SU-DHL-6 (cell line): ENCODE measurements around the gene TTC12.

Experiments used
- H2AFZ ChIP-seq: fragments of 200-600 bp; sonication (generic); 2 replicates; pipeline ENCODE4 v1.6.1; 2014; ENCODE audit warnings: low read depth, mild to moderate bottlenecking, moderate library complexity, mixed read lengths, antibody characterized with exemption, low read length; ENCODE audit not compliant: severe bottlenecking
- H3F3A ChIP-seq: fragments of 200-600 bp; shearing (Covaris generic); 2 replicates; pipeline ENCODE4 v1.6.0; 2016; ENCODE audit warnings: antibody characterized with exemption, mild to moderate bottlenecking; ENCODE audit not compliant: insufficient read depth
- H3K27ac ChIP-seq: fragments of 200-600 bp; sonication (generic); 2 replicates; pipeline ENCODE4 v1.5.1; 2016; ENCODE audit warnings: low read depth, mild to moderate bottlenecking, low read length, moderate library complexity, mixed read lengths
- H3K27me3 ChIP-seq: fragments of 200-600 bp; sonication (generic), shearing (Covaris generic); 2 replicates; pipeline ENCODE4 v1.6.0; 2014; ENCODE audit warnings: mild to moderate bottlenecking, low read length
- H3K36me3 ChIP-seq: fragments of 200-600 bp; sonication (generic); 2 replicates; pipeline ENCODE4 v1.6.1; 2014; ENCODE audit warnings: mild to moderate bottlenecking, low read length, mixed read lengths
- H3K4me2 ChIP-seq: fragments of 300-600, 200-600 bp; shearing (Covaris generic), sonication (generic); 2 replicates; pipeline ENCODE4 v1.6.0; 2014; ENCODE audit warnings: low read length, low read depth, mild to moderate bottlenecking; ENCODE audit not compliant: poor library complexity, severe bottlenecking
- H3K4me3 ChIP-seq: fragments of 200-600 bp; sonication (generic); 2 replicates; pipeline ENCODE4 v1.5.1; 2014; ENCODE audit warnings: antibody characterized with exemption, low read length, mild to moderate bottlenecking, mixed read lengths; ENCODE audit not compliant: insufficient read depth, poor library complexity, severe bottlenecking
- H3K79me2 ChIP-seq: fragments of 200-600 bp; sonication (generic); 2 replicates; pipeline ENCODE4 v1.6.1; 2014; ENCODE audit warnings: mild to moderate bottlenecking, low read length, moderate library complexity; ENCODE audit not compliant: insufficient read depth
- H3K9ac ChIP-seq: fragments of 200-600 bp; sonication (generic); 2 replicates; pipeline ENCODE4 v1.7.0; 2014; ENCODE audit warnings: mild to moderate bottlenecking, low read length
- H3K9me2 ChIP-seq: fragments of 200-600 bp; sonication (generic); replicated peaks from 2 replicates; pipeline ENCODE4 v1.6.1; 2014; ENCODE audit warnings: low read length; ENCODE audit not compliant: insufficient read depth
- H3K9me3 ChIP-seq: fragments of 200-600 bp; sonication (generic); 2 replicates; pipeline ENCODE4 v1.6.1; 2014; ENCODE audit warnings: low read length, mixed read lengths; ENCODE audit not compliant: insufficient read depth
- H4K20me1 ChIP-seq: fragments of 200-600 bp; sonication (generic); 2 replicates; pipeline ENCODE4 v1.6.1; 2014; ENCODE audit warnings: low read depth, mild to moderate bottlenecking, antibody characterized with exemption, low read length, moderate library complexity, mixed read lengths
- CTCF ChIP-seq: fragments of 200-600 bp; sonication (generic); IDR thresholded peaks from one replicate; pipeline ENCODE4 v1.5.1; 2017; ENCODE audit warnings: antibody characterized with exemption, mild to moderate bottlenecking, low read length, moderate library complexity; ENCODE audit not compliant: insufficient read depth, poor library complexity, severe bottlenecking
- EZH2phosphoT487 ChIP-seq: fragments of 200-600 bp; sonication (generic), shearing (Covaris generic); conservative IDR thresholded peaks from 2 replicates; pipeline ENCODE4 v1.6.1; 2018; ENCODE audit warnings: mild to moderate bottlenecking, antibody characterized with exemption, low read length, moderate library complexity, mixed read lengths

The TTC12 gene

GRCh38 chr11:113377681-113378412 is 63.5 kb downstream of the TTC12 start:
- Histone ChIP-seq H3K36me3 (no peaks in the 10 kb centered on the region), H2AFZ (no peak overlapping the region), H3K4me2 (no peak overlapping the region), H3K9me2 (no peaks in the 10 kb centered on the region), H4K20me1 (no peaks in the 10 kb centered on the region), H3K27me3 (no peaks in the 10 kb centered on the region), H3F3A (no peaks in the 10 kb centered on the region), H3K27ac (no peak overlapping the region), H3K9ac (no peak overlapping the region), H3K9me3 (no peaks in the 10 kb centered on the region), H3K79me2 (no peaks in the 10 kb centered on the region), H3K4me3 (no peak overlapping the region)
- no peak for TF ChIP-seq EZH2phosphoT487
- TF ChIP-seq CTCF, result no peak

- TF ChIP-seq CTCF, result no peak
- no peak for TF ChIP-seq EZH2phosphoT487
- H3K4me2 ChIP-seq, result no peak overlapping the region
- no peaks in the 10 kb centered on the region for H3K9me3 ChIP-seq
- H3K27me3 ChIP-seq, result no peaks in the 10 kb centered on the region
- H4K20me1 ChIP-seq, result no peaks in the 10 kb centered on the region
- H3K9ac ChIP-seq, result no peak overlapping the region
- H3K9me2 ChIP-seq, result no peaks in the 10 kb centered on the region
- no peak overlapping the region for H2AFZ ChIP-seq
- no peaks in the 10 kb centered on the region for H3F3A ChIP-seq
- H3K27ac ChIP-seq, result no peak overlapping the region
- H3K79me2 ChIP-seq, result no peaks in the 10 kb centered on the region
- no peaks in the 10 kb centered on the region for H3K36me3 ChIP-seq
- H3K4me3 ChIP-seq, result no peak overlapping the region
Measured at GRCh38 chr11:113378692-113379091, 64.3 kb downstream of the TTC12 start.

DNA sequence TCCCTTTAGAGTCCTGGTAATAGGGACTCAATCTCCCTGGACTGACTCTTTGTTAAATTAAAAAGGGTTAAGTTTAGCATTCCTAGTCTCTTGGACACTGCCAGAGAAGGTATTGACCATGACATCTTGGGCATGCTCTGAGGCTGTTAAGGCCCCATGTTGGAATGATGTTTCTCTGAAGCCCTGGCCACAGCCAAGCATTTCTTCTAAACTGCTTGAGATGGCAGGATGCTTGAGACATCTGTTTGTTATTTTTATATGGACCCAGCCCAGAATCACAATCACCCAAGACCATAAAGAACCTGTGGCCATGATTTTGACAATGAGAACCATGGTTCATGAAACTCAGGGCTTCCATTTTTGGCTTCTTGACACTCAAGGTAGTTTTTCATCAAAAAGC is 67.7 kb downstream of the TTC12 start:
- Histone ChIP-seq H3K9ac (no peak overlapping the region), H3F3A (no peaks in the 10 kb centered on the region), H3K9me3 (no peaks in the 10 kb centered on the region), H3K36me3 (no peaks in the 10 kb centered on the region), H3K4me2 (no peak overlapping the region), H3K79me2 (no peaks in the 10 kb centered on the region), H3K27ac (no peak overlapping the region), H4K20me1 (no peaks in the 10 kb centered on the region), H2AFZ (no peak overlapping the region), H3K4me3 (no peak overlapping the region), H3K9me2 (no peaks in the 10 kb centered on the region), H3K27me3 (no peaks in the 10 kb centered on the region)
- TF ChIP-seq EZH2phosphoT487, result no peak
- TF ChIP-seq CTCF, result no peak

GRCh38 chr11:113384551-113384950 is 70.2 kb downstream of the TTC12 start:
- Histone ChIP-seq H4K20me1 (no peaks in the 10 kb centered on the region), H3F3A (no peaks in the 10 kb centered on the region), H3K9me2 (no peaks in the 10 kb centered on the region), H3K79me2 (no peaks in the 10 kb centered on the region), H2AFZ (no peak overlapping the region), H3K27me3 (no peaks in the 10 kb centered on the region), H3K4me2 (no peak overlapping the region), H3K4me3 (no peak overlapping the region), H3K27ac (no peak overlapping the region), H3K36me3 (no peaks in the 10 kb centered on the region), H3K9ac (no peak overlapping the region), H3K9me3 (no peaks in the 10 kb centered on the region)
- TF ChIP-seq CTCF (no peak), EZH2phosphoT487 (no peak)
